Measurements from ENCODE around the gene ITIH5.

Gene ITIH5

GRCh38 chr10:7523656-7524055 is 143.1 kb downstream of the ITIH5 start:
- no peak for DNase-seq (ENCODE audit: low read depth in 2 of 2, low spot score in 1 of 2)

GRCh38 chr10:7520507-7521485 is 146.0 kb downstream of the ITIH5 start:
- no peak for DNase-seq (ENCODE audit: low read depth in 2 of 2, low spot score in 1 of 2)

- DNase-seq (ENCODE audit: low read depth in 2 of 2, low spot score in 1 of 2), result no peak
Observed at GRCh38 chr10:7519351-7519750, 147.4 kb downstream of the ITIH5 start.

- no peak for DNase-seq (ENCODE audit: low read depth in 2 of 2, low spot score in 1 of 2)
Observed at GRCh38 chr10:7518693-7519092, 148.1 kb downstream of the ITIH5 start.

- no peak for DNase-seq (ENCODE audit: low read depth in 2 of 2, low spot score in 1 of 2)
Observed at GRCh38 chr10:7515439-7515838, 151.3 kb downstream of the ITIH5 start.

GRCh38 chr10:7513936-7514335 is 152.8 kb downstream of the ITIH5 start:
- no peak for DNase-seq (ENCODE audit: low read depth in 2 of 2, low spot score in 1 of 2)

- no peak for DNase-seq (ENCODE audit: low read depth in 2 of 2, low spot score in 1 of 2)
Observed at GRCh38 chr10:7513455-7513854, 153.3 kb downstream of the ITIH5 start.

GRCh38 chr10:7512487-7512886 is 154.3 kb downstream of the ITIH5 start:
- no peak for DNase-seq (ENCODE audit: low read depth in 2 of 2, low spot score in 1 of 2)

- DNase-seq (ENCODE audit: low read depth in 2 of 2, low spot score in 1 of 2), result no peak
Observed at GRCh38 chr10:7511612-7512011, 155.2 kb downstream of the ITIH5 start.

Measured in stimulated activated CD8-positive, alpha-beta memory T cell treated with anti-CD3 and anti-CD28 coated beads, Interleukin-4, amount 100 ng/mL, for 4 hours (primary cell).